Peyer's patch (tissue), 4 donors: ENCODE results near the gene HLA-DOA. TPM values are rescaled to one million over a fixed set of nuclear protein-coding genes. Genes with fewer than 3 reads are reported as not detected.

Source experiments
- DNase-seq, 3 donors: peaks; one replicate each; pipeline ENCODE4 v3.0.0-alpha.2; 2017 to 2019
- H3K27ac ChIP-seq, 4 donors: fragments of 200-600 bp; sonication (generic); one replicate each; pipeline ENCODE4 v1.5.1; 2016 to 2019
- H3K27me3 ChIP-seq, 2 donors: fragments of 200-600 bp; sonication (generic); one replicate each; pipeline ENCODE4 v1.5.1; 2019
- H3K36me3 ChIP-seq, 3 donors: fragments of 200-600 bp; sonication (generic); one replicate each; pipeline ENCODE4 v1.5.1; 2016 to 2019
- H3K4me1 ChIP-seq, 4 donors: fragments of 200-600 bp; sonication (generic); one replicate each; pipeline ENCODE4 v1.5.1; 2016 to 2019
- H3K4me3 ChIP-seq, 4 donors: fragments of 200-600 bp; sonication (generic); 1 replicate in 3 of 4; 2 replicates in 1 of 4; pipeline ENCODE4 v1.5.1; 2016 to 2019; ENCODE audit warnings: mild to moderate bottlenecking in 1 of 4
- H3K9me3 ChIP-seq, 4 donors: fragments of 200-600 bp; sonication (generic); one replicate each; pipeline ENCODE4 v1.5.1; 2016 to 2019; ENCODE audit warnings: mild to moderate bottlenecking in 1 of 4
- POLR2A ChIP-seq, 2 donors: fragments of 450-650 bp; IDR thresholded peaks; one replicate each; pipeline ENCODE4 v1.5.1; 2017; ENCODE audit warnings: antibody characterized with exemption in 2 of 2, mild to moderate bottlenecking in 2 of 2, moderate library complexity in 2 of 2
- total RNA-seq, 4 donors: library from RNA; depleted of rRNA; stranded (reverse); fragments of >200 nt; gene quantifications; one replicate each; pipeline ENCODE4 v1.1.0, GENCODE V29; 2016
- TF ChIP-seq, protein P1 (sequence below), 6 experiments: fragments of 450-650 bp in 4 of 6; fragments of 200-600 bp in 2 of 6; sonication (generic) in 1 of 6; IDR thresholded peaks; one replicate each; pipeline ENCODE4 v1.5.1; 2017 to 2019; ENCODE audit warnings: antibody characterized with exemption in 6 of 6, mild to moderate bottlenecking in 3 of 6, moderate library complexity in 1 of 6

HLA-DOA gene
- total RNA-seq, 4 donors from 2014 or later: 0.95 to 26.4 (median 1.5) TPM; not detected in 1

- no peaks in the 10 kb centered on the region for H3K27me3 ChIP-seq
- DNase-seq: peak; percentile 71 to 89 (median 84)
- H3K4me1 ChIP-seq: peaks cover 0 to 32% (median 7%) of the 10 kb centered on the region in 4 donors
- H3K27ac ChIP-seq: peak overlapping the region; percentile 96 to 100 (median 100)
- TF ChIP-seq POLR2A (IDR thresholded peaks at IDR 0.05): peak in 1 of 2 donors; percentile 25
- TF ChIP-seq, protein P1, sequence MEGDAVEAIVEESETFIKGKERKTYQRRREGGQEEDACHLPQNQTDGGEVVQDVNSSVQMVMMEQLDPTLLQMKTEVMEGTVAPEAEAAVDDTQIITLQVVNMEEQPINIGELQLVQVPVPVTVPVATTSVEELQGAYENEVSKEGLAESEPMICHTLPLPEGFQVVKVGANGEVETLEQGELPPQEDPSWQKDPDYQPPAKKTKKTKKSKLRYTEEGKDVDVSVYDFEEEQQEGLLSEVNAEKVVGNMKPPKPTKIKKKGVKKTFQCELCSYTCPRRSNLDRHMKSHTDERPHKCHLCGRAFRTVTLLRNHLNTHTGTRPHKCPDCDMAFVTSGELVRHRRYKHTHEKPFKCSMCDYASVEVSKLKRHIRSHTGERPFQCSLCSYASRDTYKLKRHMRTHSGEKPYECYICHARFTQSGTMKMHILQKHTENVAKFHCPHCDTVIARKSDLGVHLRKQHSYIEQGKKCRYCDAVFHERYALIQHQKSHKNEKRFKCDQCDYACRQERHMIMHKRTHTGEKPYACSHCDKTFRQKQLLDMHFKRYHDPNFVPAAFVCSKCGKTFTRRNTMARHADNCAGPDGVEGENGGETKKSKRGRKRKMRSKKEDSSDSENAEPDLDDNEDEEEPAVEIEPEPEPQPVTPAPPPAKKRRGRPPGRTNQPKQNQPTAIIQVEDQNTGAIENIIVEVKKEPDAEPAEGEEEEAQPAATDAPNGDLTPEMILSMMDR (IDR thresholded peaks at IDR 0.05): peak; percentile 16 to 59 (median 56)
- H3K36me3 ChIP-seq: peaks cover 0 to 17% (median 0%) of the 10 kb centered on the region in 3 donors
- peak overlapping the region; percentile 74 to 95 (median 79) for H3K4me3 ChIP-seq
- no peaks in the 10 kb centered on the region for H3K9me3 ChIP-seq
These were observed 39.5 kb downstream of the HLA-DOA start for GRCh38 chr6:32969685-32970412.

- TF ChIP-seq, protein P1 (IDR thresholded peaks at IDR 0.05): no peak
- TF ChIP-seq POLR2A (IDR thresholded peaks at IDR 0.05): peak in 1 of 2 donors; percentile 27
- H3K9me3 ChIP-seq: no peaks in the 10 kb centered on the region
- H3K27me3 ChIP-seq: no peaks in the 10 kb centered on the region
- H3K36me3 ChIP-seq: peaks cover 0 to 9% (median 0%) of the 10 kb centered on the region in 3 donors
- peaks cover 0 to 28% (median 3%) of the 10 kb centered on the region in 4 donors for H3K4me1 ChIP-seq
- peak overlapping the region; percentile 96 to 100 (median 100) for H3K27ac ChIP-seq
- H3K4me3 ChIP-seq: peak overlapping the region; percentile 74 to 95 (median 79)
- DNase-seq: peak; percentile 59 to 87 (median 77)
These were observed 40.3 kb downstream of the HLA-DOA start for GRCh38 chr6:32968867-32969684.

DNA sequence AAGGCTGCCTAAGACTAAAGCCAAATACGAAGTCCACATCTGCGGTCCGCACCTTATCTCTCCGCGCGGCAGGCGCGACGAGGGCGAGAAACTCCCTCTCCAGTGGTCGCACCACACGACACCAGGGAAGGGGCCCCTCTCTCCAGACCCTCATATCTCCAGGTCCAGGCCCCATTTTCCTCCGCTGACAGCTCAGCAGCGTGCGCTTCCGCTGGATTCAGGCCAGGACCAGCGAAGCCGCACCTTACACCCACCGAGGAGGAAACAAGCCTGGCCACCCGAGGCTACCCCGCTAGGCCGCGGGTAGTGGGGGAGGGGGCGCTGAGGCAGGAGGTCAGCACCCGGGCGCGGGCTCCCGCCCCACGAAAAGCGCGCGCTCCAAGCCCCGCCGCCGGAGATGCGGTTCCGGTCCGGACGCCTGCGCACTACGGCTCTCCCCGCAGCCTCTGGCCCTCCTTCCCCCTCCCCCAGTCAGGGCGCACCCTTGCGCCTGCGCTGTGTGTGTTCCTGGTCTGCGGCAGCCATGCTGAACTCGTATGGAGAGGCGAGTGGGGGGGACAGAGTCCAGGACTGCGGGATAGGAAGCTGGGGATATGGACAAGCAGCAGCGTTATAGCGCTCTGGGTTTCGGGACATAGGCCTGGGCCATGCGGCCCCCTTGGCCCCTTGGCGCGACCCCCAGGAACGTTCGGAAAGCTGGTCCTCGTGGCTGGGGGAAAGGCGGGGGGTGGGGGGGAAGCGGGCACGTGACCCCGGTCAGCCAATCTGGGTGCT lies 41.1 kb downstream of the HLA-DOA start, which contains the start of gene BRD2:
TSS of gene BRD2 (plus strand) at position 502 of the 774 bp plus-strand sequence. CDS start 4,305 bp downstream, outside the sequence.
- Histone ChIP-seq H3K27me3 (no peaks in the 10 kb centered on the region), H3K27ac (peak within 1 kb of the TSS; percentile 96 to 100 (median 100)), H3K9me3 (no peaks in the 10 kb centered on the region), H3K4me1 (peaks cover 0 to 28% (median 3%) of the 10 kb centered on the region in 4 donors), H3K36me3 (peaks cover 0 to 9% (median 0%) of the 10 kb centered on the region in 3 donors), H3K4me3 (peak within 1 kb of the TSS; percentile 74 to 95 (median 79))
- TF ChIP-seq, protein P1 (IDR thresholded peaks at IDR 0.05): no peak
- peak; percentile 93 to 96 for TF ChIP-seq POLR2A (IDR thresholded peaks at IDR 0.05)
- peak; percentile 92 to 98 (median 97) for DNase-seq

DNA sequence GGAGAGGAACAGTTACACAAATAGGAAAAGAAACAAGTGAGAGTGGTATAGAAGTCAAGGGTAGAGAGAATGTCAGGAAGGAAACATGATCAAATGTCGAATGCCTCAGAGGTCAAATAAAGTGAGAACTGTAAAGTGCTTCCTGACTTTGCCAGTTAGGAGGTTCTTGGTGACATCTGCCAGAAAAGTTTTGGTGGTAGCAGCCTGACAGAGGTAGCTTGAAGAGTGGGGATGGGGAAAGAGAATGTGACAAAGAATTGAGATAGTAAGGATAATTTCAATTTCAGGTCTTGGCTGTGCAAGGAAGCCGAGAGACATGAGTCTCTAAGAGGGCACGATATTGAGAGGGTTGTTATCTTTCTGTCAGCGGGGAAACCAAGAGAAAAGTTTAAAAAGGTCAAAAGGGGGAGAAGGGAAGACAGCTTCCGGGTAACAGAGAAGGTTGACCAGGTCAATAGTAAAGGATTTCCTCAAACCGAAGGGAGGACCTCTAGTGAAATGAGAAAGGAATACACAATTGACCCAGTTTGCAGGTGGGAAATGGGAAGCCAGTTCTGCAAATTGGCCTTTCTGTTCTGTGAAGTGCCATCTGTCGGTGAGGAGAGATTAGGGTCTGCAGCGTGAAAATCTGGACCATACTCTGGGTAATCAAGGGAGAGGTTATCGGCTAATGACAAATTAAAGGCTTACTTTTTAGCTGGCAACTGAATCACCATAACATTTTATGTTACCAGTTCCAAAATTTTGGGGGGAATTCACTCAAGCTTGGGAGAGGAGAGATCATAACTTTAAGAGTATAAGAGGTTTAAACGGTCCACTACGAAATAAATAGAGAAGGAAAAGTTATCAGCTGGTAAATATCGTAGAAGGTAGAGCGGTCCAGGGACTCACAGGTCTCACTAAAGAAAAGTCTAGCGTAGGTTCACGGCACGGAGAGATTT lies 42.0 kb downstream of the HLA-DOA start:
- Histone ChIP-seq H3K36me3 (peaks cover 0 to 3% (median 0%) of the 10 kb centered on the region in 3 donors), H3K27ac (peak overlapping the region; percentile 96 to 100 (median 100)), H3K4me1 (peaks cover 0 to 28% (median 3%) of the 10 kb centered on the region in 4 donors), H3K27me3 (no peaks in the 10 kb centered on the region), H3K4me3 (peak overlapping the region; percentile 74 to 95 (median 79)), H3K9me3 (no peaks in the 10 kb centered on the region)
- peak in 1 of 3 donors; percentile 65 for DNase-seq
- TF ChIP-seq, protein P1 (IDR thresholded peaks at IDR 0.05): peak; percentile 31 to 60 (median 48)
- TF ChIP-seq POLR2A (IDR thresholded peaks at IDR 0.05): no peak
